Panc1 (cell line): ENCODE results near the gene INHBB. TPM values are rescaled to one million over a fixed set of nuclear protein-coding genes. Genes with fewer than 3 reads are reported as not detected.
A peak's percentile ranks its signal among the peaks of the same experiment; 100 is the strongest.

ENCODE experiments used
- ATAC-seq: fragments of 200-7000 bp; cut with Tn5 transposase; 2 replicates; pipeline ENCODE4 v1.9.1; 2020; ENCODE audit warnings: mild to moderate bottlenecking, moderate library complexity
- BruUV-seq: library from RNA; stranded (reverse); fragments of 400-500 nt; replicated peaks from 2 replicates; lab custom pipeline; 2021; lab: Mats Ljungman, UMichigan
- CTCF ChIA-PET: fragments of 300-600 bp; sonication (Branson Sonifier 250); formaldehyde crosslinking; loops from one replicate; lab custom pipeline; 2022; ENCODE audit warnings: antibody characterized with exemption; lab: Charles Lee
- POLR2A ChIA-PET: fragments of 300-600 bp; sonication (Branson Sonifier 250); formaldehyde crosslinking; loops from one replicate; lab custom pipeline; 2022; ENCODE audit warnings: antibody characterized with exemption; lab: Charles Lee
- DNase-seq: peaks from one replicate; pipeline ENCODE4 v3.0.0-alpha.2; 2010; ENCODE audit warnings: low read depth, low spot score
- H3K27ac ChIP-seq: 2 replicates; pipeline ENCODE4 v1.5.1; 2011; ENCODE audit warnings: mild to moderate bottlenecking, low read length, inconsistent platforms
- H3K27me3 ChIP-seq: fragments of 200-500 bp; sonication (Bioruptor generic); 2 replicates; pipeline ENCODE4 v1.6.0; 2014; ENCODE audit warnings: low read length, inconsistent platforms; ENCODE audit not compliant: control insufficient read depth, insufficient read depth
- H3K36me3 ChIP-seq: fragments of 200-500 bp; sonication (Bioruptor generic); 2 replicates; pipeline ENCODE4 v1.5.1; 2014; ENCODE audit warnings: inconsistent platforms, mild to moderate bottlenecking, low read length, moderate library complexity; ENCODE audit not compliant: control insufficient read depth, insufficient read depth
- H3K4me1 ChIP-seq: 2 replicates; pipeline ENCODE4 v1.5.1; 2011; ENCODE audit warnings: inconsistent platforms, mild to moderate bottlenecking, low read length, moderate library complexity; ENCODE audit not compliant: control insufficient read depth, insufficient read depth
- H3K4me3 ChIP-seq, 2 experiments: 2 replicates each; pipeline ENCODE4 v1.5.1; 2011 to 2012; ENCODE audit warnings: low read depth in 2 of 2, low read length in 2 of 2, mild to moderate bottlenecking in 2 of 2, inconsistent platforms in 1 of 2, moderate library complexity in 1 of 2
- H3K9me3 ChIP-seq: fragments of 200-500 bp; sonication (Bioruptor generic); 2 replicates; pipeline ENCODE4 v1.5.1; 2014; ENCODE audit warnings: low read depth, mild to moderate bottlenecking, inconsistent platforms, low read length, moderate library complexity; ENCODE audit not compliant: control insufficient read depth, insufficient read depth
- POLR2AphosphoS5 ChIP-seq: IDR thresholded peaks from 2 replicates; pipeline ENCODE4 v1.6.1; 2012; ENCODE audit warnings: mild to moderate bottlenecking, low read depth, low read length, moderate library complexity
- SIN3A ChIP-seq: IDR thresholded peaks from 2 replicates; pipeline ENCODE4 v1.6.1; 2012; ENCODE audit warnings: low read depth, mild to moderate bottlenecking, low read length, moderate library complexity, borderline replicate concordance; ENCODE audit not compliant: insufficient read depth
- TCF7L2 ChIP-seq: IDR thresholded peaks from 2 replicates; pipeline ENCODE4 v1.6.1; 2011; ENCODE audit warnings: mild to moderate bottlenecking, low read depth, low read length, inconsistent platforms
- in situ Hi-C: cut with HindIII; loops from 2 replicates; pipeline ENCODE4 v1.10.0; 2016; ENCODE audit warnings: low sequenced_read_pairs, low pct_unique_long_range_greater_than_20kb
- intact Hi-C: fragments of 100-400 bp; cut with micrococcal nuclease; formaldehyde crosslinking; loops from one replicate; pipeline ENCODE4 v1.10.0; 2022; ENCODE audit not compliant: unreplicated experiment
- total RNA-seq: library from RNA; stranded (reverse); gene quantifications from one replicate; pipeline ENCODE4 v1.2.1, GENCODE V29; 2021; ENCODE audit not compliant: unreplicated experiment
- TF ChIP-seq, protein P1 (sequence below): fragments of 450-650 bp; IDR thresholded peaks from 2 replicates; pipeline ENCODE4 v1.5.1; 2017; ENCODE audit warnings: mild to moderate bottlenecking
- TF ChIP-seq, protein P2 (sequence below), 2 experiments: IDR thresholded peaks; 2 replicates each; pipeline ENCODE4 v1.6.1; 2011 to 2012; ENCODE audit warnings: low read depth in 2 of 2, control low read depth in 1 of 2, low read length in 1 of 2, mild to moderate bottlenecking in 1 of 2, moderate library complexity in 1 of 2; ENCODE audit not compliant: insufficient read depth in 1 of 2

Gene INHBB
- total RNA-seq, 1 experiment from 2014 or later = 38.2 TPM

DNA sequence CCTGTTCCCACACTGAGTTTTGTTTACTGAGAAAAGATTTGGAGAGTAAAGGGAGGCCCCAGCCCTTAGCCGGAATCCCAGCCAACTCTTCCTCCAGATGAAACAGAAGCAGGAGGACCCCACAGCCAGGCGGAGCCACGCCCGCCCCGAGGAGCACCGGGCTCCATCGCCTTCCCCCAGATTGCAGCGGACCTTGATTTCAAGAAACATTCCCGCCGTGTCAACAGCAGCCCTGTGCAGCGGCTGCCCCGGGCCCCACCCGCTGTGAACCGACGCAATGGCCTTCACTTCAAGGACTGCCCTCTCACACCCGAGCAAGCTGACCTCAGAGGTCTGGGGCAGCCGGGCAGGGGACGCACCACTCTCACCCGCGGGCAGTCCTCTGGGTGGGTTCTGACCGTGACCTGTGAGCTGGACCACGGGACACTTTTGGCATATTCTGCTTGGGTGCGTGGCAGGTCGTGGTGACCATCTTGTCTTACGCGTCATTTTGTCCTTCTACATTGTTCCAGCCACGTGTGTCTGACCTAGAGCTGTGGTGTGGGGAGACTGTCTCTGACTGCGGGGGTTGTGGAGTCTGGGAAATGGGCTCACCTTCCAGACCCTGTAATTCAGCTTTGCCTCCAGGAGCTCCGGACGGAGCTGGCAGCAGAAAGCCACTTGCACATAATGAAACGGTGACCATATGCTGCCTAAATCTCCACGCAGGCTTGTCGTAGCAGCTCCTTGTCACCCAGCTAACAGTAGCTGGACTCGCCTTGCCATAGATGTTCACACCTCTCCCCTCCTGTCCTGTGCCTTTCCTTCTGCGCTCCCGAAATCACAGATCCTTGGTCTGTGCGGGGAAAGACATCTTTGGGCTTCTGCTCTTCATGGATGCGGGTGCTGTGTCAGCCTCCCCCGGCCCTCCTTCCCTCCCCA, 32.0 kb upstream of the INHBB start:
- intact Hi-C loops (loop anchor here (5.0 to 10.0 kb wide), 3 partner anchors 87 to 361 kb away; no protein-coding TSS in a partner anchor), in situ Hi-C loops (no loop called here)
- peak overlapping the region; percentile 31 to 53 for H3K4me3 ChIP-seq
- POLR2A ChIA-PET = no interaction called here
- DNase-seq = no peak
- H3K27me3 ChIP-seq = no peaks in the 10 kb centered on the region
- TF ChIP-seq POLR2AphosphoS5 (no peak), SIN3A (no peak), TCF7L2 (no peak)
- TF ChIP-seq, protein P1, sequence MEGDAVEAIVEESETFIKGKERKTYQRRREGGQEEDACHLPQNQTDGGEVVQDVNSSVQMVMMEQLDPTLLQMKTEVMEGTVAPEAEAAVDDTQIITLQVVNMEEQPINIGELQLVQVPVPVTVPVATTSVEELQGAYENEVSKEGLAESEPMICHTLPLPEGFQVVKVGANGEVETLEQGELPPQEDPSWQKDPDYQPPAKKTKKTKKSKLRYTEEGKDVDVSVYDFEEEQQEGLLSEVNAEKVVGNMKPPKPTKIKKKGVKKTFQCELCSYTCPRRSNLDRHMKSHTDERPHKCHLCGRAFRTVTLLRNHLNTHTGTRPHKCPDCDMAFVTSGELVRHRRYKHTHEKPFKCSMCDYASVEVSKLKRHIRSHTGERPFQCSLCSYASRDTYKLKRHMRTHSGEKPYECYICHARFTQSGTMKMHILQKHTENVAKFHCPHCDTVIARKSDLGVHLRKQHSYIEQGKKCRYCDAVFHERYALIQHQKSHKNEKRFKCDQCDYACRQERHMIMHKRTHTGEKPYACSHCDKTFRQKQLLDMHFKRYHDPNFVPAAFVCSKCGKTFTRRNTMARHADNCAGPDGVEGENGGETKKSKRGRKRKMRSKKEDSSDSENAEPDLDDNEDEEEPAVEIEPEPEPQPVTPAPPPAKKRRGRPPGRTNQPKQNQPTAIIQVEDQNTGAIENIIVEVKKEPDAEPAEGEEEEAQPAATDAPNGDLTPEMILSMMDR = no peak
- TF ChIP-seq, protein P2, sequence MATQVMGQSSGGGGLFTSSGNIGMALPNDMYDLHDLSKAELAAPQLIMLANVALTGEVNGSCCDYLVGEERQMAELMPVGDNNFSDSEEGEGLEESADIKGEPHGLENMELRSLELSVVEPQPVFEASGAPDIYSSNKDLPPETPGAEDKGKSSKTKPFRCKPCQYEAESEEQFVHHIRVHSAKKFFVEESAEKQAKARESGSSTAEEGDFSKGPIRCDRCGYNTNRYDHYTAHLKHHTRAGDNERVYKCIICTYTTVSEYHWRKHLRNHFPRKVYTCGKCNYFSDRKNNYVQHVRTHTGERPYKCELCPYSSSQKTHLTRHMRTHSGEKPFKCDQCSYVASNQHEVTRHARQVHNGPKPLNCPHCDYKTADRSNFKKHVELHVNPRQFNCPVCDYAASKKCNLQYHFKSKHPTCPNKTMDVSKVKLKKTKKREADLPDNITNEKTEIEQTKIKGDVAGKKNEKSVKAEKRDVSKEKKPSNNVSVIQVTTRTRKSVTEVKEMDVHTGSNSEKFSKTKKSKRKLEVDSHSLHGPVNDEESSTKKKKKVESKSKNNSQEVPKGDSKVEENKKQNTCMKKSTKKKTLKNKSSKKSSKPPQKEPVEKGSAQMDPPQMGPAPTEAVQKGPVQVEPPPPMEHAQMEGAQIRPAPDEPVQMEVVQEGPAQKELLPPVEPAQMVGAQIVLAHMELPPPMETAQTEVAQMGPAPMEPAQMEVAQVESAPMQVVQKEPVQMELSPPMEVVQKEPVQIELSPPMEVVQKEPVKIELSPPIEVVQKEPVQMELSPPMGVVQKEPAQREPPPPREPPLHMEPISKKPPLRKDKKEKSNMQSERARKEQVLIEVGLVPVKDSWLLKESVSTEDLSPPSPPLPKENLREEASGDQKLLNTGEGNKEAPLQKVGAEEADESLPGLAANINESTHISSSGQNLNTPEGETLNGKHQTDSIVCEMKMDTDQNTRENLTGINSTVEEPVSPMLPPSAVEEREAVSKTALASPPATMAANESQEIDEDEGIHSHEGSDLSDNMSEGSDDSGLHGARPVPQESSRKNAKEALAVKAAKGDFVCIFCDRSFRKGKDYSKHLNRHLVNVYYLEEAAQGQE (IDR thresholded peaks at IDR 0.05; ENCODE audit: insufficient read depth in 1 of 2, low read depth in 2 of 2, low read length in 1 of 2) = no peak
- no peaks in the 10 kb centered on the region for H3K36me3 ChIP-seq
- no peaks in the 10 kb centered on the region; the same call in 1 of the 2 replicates for H3K4me1 ChIP-seq
- ATAC-seq = 0 out of 2 replicates have a peak, but pooled peaks have one; percentile 4
- no peaks in the 10 kb centered on the region for H3K9me3 ChIP-seq
- no peak overlapping the region for H3K27ac ChIP-seq
- no TSS peak for BruUV-seq
- CTCF ChIA-PET = interaction anchor here (0.7 to 1.4 kb wide), 7 partner anchors 30 to 613 kb away, joined by 3 to 5 read pairs (median 4); partner anchors contain the start of genes RALB and TMEM185B

DNA sequence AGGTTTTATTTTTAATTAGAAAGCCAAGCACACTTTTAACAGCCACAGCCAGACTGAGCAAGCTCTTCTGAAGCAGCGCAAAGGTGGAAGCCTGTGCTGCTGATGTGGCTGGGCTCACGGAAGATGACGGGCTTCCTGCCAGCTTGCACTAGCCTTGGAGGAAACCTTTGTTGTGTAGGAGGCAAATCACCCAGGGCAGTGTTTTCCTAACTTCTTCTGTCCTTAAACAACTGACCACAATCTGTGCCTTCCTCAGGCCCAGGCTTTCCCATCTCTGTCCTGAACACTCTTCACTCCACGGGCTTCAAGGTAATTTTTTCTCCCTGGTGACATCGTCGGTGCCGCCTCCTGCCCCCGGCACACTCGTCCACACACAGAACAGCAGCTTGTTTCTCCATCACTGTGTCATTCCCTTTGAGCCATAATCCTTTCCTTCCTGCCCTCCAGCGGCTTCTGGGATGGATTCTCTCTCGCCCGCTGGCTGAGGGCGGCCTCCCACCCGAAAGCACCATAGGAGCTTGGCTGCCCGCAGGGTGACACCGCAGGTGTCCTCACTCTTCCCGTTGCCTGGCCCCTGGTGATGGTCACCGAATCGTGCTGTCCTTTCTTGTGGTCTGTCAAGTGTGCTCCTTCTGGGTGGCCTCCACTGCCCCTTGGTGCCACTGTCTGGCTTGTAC, 31.1 kb upstream of the INHBB start:
- H3K27me3 ChIP-seq = no peaks in the 10 kb centered on the region
- H3K9me3 ChIP-seq = no peaks in the 10 kb centered on the region
- ATAC-seq (no peak), DNase-seq (no peak)
- no peak overlapping the region for H3K4me3 ChIP-seq
- H3K36me3 ChIP-seq = no peaks in the 10 kb centered on the region
- in situ Hi-C loops = no loop called here
- CTCF ChIA-PET = interaction anchor here (0.6 kb wide), 1 partner anchor 154 kb away, joined by 4 read pairs; no protein-coding TSS in a partner anchor
- no TSS peak for BruUV-seq
- POLR2A ChIA-PET = no interaction called here
- intact Hi-C loops = loop anchor here (5.0 to 10.0 kb wide), 3 partner anchors 88 to 360 kb away; no protein-coding TSS in a partner anchor
- TF ChIP-seq POLR2AphosphoS5 (no peak), SIN3A (no peak), TCF7L2 (no peak)
- TF ChIP-seq, protein P2 (IDR thresholded peaks at IDR 0.05; ENCODE audit: insufficient read depth in 1 of 2, low read depth in 2 of 2, low read length in 1 of 2) = no peak
- TF ChIP-seq, protein P1 = no peak
- no peak overlapping the region for H3K27ac ChIP-seq
- no peaks in the 10 kb centered on the region; the same call in 1 of the 2 replicates for H3K4me1 ChIP-seq
